MCF 10A (cell line): ENCODE results near the gene XRN2. TPM values are rescaled to one million over a fixed set of nuclear protein-coding genes. Genes with fewer than 3 reads are reported as not detected.

Experiments used
- BruUV-seq: library from RNA; stranded (reverse); fragments of 400-500 nt; replicated peaks from 2 replicates; lab custom pipeline; 2021; lab: Mats Ljungman, UMichigan
- CTCF ChIA-PET: fragments of 300-600 bp; sonication (Branson Sonifier 250); formaldehyde crosslinking; extraction: SDS; loops from one replicate; lab custom pipeline; 2021; ENCODE audit warnings: antibody characterized with exemption, inconsistent platforms; lab: Yijun Ruan, JAX
- POLR2A ChIA-PET: fragments of 300-600, 350-650 bp; sonication (Branson Sonifier 250); formaldehyde crosslinking; extraction: SDS; loops from one replicate; lab custom pipeline; 2020; ENCODE audit warnings: antibody characterized with exemption, inconsistent platforms; lab: Yijun Ruan, JAX
- DNase-seq: peaks from one replicate; pipeline ENCODE4 v3.0.0-alpha.2; 2018; ENCODE audit not compliant: unreplicated experiment
- H3K27ac Mint-ChIP-seq: one replicate; pipeline ENCODE4 v1.8.0; 2022; ENCODE audit warnings: mild to moderate bottlenecking, low read depth, mixed read lengths; ENCODE audit not compliant: unreplicated experiment
- H3K27me3 Mint-ChIP-seq: one replicate; pipeline ENCODE4 v1.8.0; 2022; ENCODE audit warnings: mixed read lengths; ENCODE audit not compliant: insufficient read depth, unreplicated experiment
- H3K36me3 Mint-ChIP-seq: one replicate; pipeline ENCODE4 v1.8.0; 2022; ENCODE audit warnings: mild to moderate bottlenecking, moderate library complexity, mixed read lengths; ENCODE audit not compliant: insufficient read depth, unreplicated experiment
- H3K4me1 Mint-ChIP-seq: one replicate; pipeline ENCODE4 v1.8.0; 2022; ENCODE audit warnings: mixed read lengths; ENCODE audit not compliant: insufficient read depth, unreplicated experiment
- H3K4me3 Mint-ChIP-seq: one replicate; pipeline ENCODE4 v1.8.0; 2022; ENCODE audit warnings: mild to moderate bottlenecking, moderate library complexity, mixed read lengths; ENCODE audit not compliant: unreplicated experiment
- H3K9me3 Mint-ChIP-seq: one replicate; pipeline ENCODE4 v1.8.0; 2022; ENCODE audit warnings: mixed read lengths; ENCODE audit not compliant: unreplicated experiment
- CTCF ChIP-seq: fragments of 200-600 bp; IDR thresholded peaks from one replicate; pipeline ENCODE4 v1.8.0; 2022; ENCODE audit warnings: antibody characterized with exemption, mild to moderate bottlenecking; ENCODE audit not compliant: unreplicated experiment
- intact Hi-C: fragments of 100-400 bp; cut with micrococcal nuclease; formaldehyde crosslinking; loops from 2 replicates; pipeline ENCODE4 v1.14.1; 2022
- total RNA-seq: library from RNA; stranded (reverse); gene quantifications from 2 replicates; pipeline ENCODE4 v1.2.3, GENCODE V29; 2022

XRN2 gene
- total RNA-seq, 1 experiment from 2014 or later = 67.8 TPM

- H3K9me3 Mint-ChIP-seq = peaks cover 6% of the 10 kb centered on the region
- BruUV-seq = no TSS peak
- ChIA-PET CTCF (no interaction called here), POLR2A (no interaction called here)
- DNase-seq = no peak
- no peak overlapping the region for H3K27ac Mint-ChIP-seq
- intact Hi-C loops = no loop called here
- no peak overlapping the region for H3K4me3 Mint-ChIP-seq
- H3K27me3 Mint-ChIP-seq = no peaks in the 10 kb centered on the region
- no peak for TF ChIP-seq CTCF
- peaks cover 18% of the 10 kb centered on the region for H3K4me1 Mint-ChIP-seq
- no peaks in the 10 kb centered on the region for H3K36me3 Mint-ChIP-seq
Observed at GRCh38 chr20:21437248-21437647, 134.1 kb downstream of the XRN2 start.

GRCh38 chr20:21437816-21438215 is 134.7 kb downstream of the XRN2 start:
- CTCF ChIA-PET = no interaction called here
- no TSS peak for BruUV-seq

More at GRCh38 chr20:21437816-21438215, 134.7 kb downstream of the XRN2 start:
- no peak for DNase-seq
- no peaks in the 10 kb centered on the region for H3K36me3 Mint-ChIP-seq
- no peak overlapping the region for H3K4me3 Mint-ChIP-seq
- H3K27me3 Mint-ChIP-seq = no peaks in the 10 kb centered on the region
- no peak for TF ChIP-seq CTCF
- H3K9me3 Mint-ChIP-seq = peaks cover 6% of the 10 kb centered on the region
- peaks cover 18% of the 10 kb centered on the region for H3K4me1 Mint-ChIP-seq
- POLR2A ChIA-PET = no interaction called here
- intact Hi-C loops = no loop called here
- no peak overlapping the region for H3K27ac Mint-ChIP-seq

Other genes with a start within 250 kb of the XRN2 start
- not detected in 2 replicates for gene LINC00237, start 197.0 kb upstream of the XRN2 start, total RNA-seq
- 47.2 and 56.1 TPM in 2 replicates for gene KIZ, start 177.2 kb upstream of the XRN2 start, total RNA-seq
- gene NKX2-4, start 94.2 kb downstream of the XRN2 start, total RNA-seq = not detected in 2 replicates
- gene NKX2-2, start 210.7 kb downstream of the XRN2 start, total RNA-seq = not detected in 2 replicates